ENCODE measurements around the gene KSR1. TPM values are rescaled to one million over a fixed set of nuclear protein-coding genes. Genes with fewer than 3 reads are reported as not detected.

The KSR1 gene
- polyA plus RNA-seq, 1 of the 3 experiments (the other 2 are of a cell fraction): 7.5 TPM

GRCh38 chr17:27518545-27519521 is 62.6 kb downstream of the KSR1 start:
- Histone ChIP-seq H3K27me3 (ENCODE audit: insufficient read depth) (no peaks in the 10 kb centered on the region), H4K20me1 (ENCODE audit: insufficient read depth) (no peaks in the 10 kb centered on the region), H3K9ac (no peak overlapping the region), H3K27ac (ENCODE audit: low read depth in 2 of 2, low read length in 1 of 2) (no peak overlapping the region), H3K4me3 (ENCODE audit: low read depth in 2 of 2, low read length in 1 of 2) (no peak overlapping the region), H3K4me1 (ENCODE audit: control insufficient read depth in 1 of 2, insufficient read depth in 2 of 2, low read depth in 1 of 2, low read length in 1 of 2) (peaks cover 0 to 17% of the 10 kb centered on the region in 2 experiments; a peak in 1 of 4 replicates), H3K4me2 (no peak overlapping the region), H3K36me3 (replicated peaks in 1 of 2; ENCODE audit: control insufficient read depth in 1 of 2, insufficient read depth in 2 of 2, low read length in 1 of 2) (no peaks in the 10 kb centered on the region), H3F3A (replicated peaks; ENCODE audit: insufficient read depth) (no peaks in the 10 kb centered on the region), H3K79me2 (ENCODE audit: insufficient read depth) (no peaks in the 10 kb centered on the region), H3K9me2 (no peaks in the 10 kb centered on the region), H2AFZ (ENCODE audit: low read depth) (no peak overlapping the region), H3K9me3 (no peaks in the 10 kb centered on the region)
- DNase-seq: no peak
- 86% methylated on average over 13 of the region's 13 CpGs for WGBS (ENCODE audit: low lambda C conversion rate)
- ChIA-PET POLR2A (no interaction called here), CTCF (interaction anchor here (3.4 kb wide), 1 partner anchor 84 kb away, joined by 10 read pairs; no protein-coding TSS in a partner anchor)
- TF ChIP-seq GATA2 (CRISPR knock-in tag; IDR thresholded peaks at IDR 0.05) (no peak), GABPA (IDR thresholded peaks at IDR 0.05; ENCODE audit: low read depth) (no peak), RCOR1 (IDR thresholded peaks at IDR 0.05; ENCODE audit: low read length) (no peak), CHD2 (IDR thresholded peaks at IDR 0.05; ENCODE audit: low read length, partially characterized antibody) (no peak)

DNA sequence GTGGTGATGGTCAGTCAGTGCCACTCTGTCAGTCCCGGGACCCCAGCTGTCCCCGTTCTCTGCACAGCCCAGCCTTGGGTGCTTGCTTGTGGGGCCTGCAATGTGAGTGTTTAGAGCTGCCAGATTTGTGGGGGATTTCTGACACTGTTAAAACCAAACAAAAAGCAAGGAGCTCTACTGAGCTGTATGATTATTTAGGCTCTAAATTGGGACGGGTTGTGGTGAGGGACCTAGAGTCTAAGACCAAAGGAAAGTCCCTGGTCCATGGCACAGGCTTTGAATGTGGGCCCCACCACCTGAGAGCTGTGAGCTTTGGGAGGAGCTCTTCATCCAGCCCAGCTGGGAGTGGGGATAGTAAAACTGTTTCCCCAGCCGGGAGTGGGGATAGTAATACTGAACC is 63.3 kb downstream of the KSR1 start:
- no peaks in the 10 kb centered on the region for H3K36me3 ChIP-seq (replicated peaks in 1 of 2; ENCODE audit: control insufficient read depth in 1 of 2, insufficient read depth in 2 of 2, low read length in 1 of 2)
- H3K4me2 ChIP-seq: no peak overlapping the region
- no peaks in the 10 kb centered on the region for H4K20me1 ChIP-seq (ENCODE audit: insufficient read depth)
- TF ChIP-seq, protein P1, sequence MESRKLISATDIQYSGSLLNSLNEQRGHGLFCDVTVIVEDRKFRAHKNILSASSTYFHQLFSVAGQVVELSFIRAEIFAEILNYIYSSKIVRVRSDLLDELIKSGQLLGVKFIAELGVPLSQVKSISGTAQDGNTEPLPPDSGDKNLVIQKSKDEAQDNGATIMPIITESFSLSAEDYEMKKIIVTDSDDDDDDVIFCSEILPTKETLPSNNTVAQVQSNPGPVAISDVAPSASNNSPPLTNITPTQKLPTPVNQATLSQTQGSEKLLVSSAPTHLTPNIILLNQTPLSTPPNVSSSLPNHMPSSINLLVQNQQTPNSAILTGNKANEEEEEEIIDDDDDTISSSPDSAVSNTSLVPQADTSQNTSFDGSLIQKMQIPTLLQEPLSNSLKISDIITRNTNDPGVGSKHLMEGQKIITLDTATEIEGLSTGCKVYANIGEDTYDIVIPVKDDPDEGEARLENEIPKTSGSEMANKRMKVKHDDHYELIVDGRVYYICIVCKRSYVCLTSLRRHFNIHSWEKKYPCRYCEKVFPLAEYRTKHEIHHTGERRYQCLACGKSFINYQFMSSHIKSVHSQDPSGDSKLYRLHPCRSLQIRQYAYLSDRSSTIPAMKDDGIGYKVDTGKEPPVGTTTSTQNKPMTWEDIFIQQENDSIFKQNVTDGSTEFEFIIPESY (IDR thresholded peaks at IDR 0.05; ENCODE audit: borderline replicate concordance, low read depth): no peak
- no peak for TF ChIP-seq TEAD4 (IDR thresholded peaks at IDR 0.05; ENCODE audit: borderline replicate concordance, insufficient read depth)
- no peak for TF ChIP-seq RCOR1 (IDR thresholded peaks at IDR 0.05; ENCODE audit: low read length)
- H3F3A ChIP-seq (replicated peaks; ENCODE audit: insufficient read depth): no peaks in the 10 kb centered on the region
- no peak overlapping the region for H3K4me3 ChIP-seq (ENCODE audit: low read depth in 2 of 2, low read length in 1 of 2)
- ChIA-PET POLR2A (no interaction called here), CTCF (interaction anchor here (1.6 to 3.4 kb wide), 2 partner anchors 12 to 83 kb away, joined by 3 to 10 read pairs; no protein-coding TSS in a partner anchor)
- no peak for DNase-seq
- 83% methylated on average over 4 of the region's 4 CpGs for whole genome bisulfite sequencing (ENCODE audit: low lambda C conversion rate)
- H3K27me3 ChIP-seq (ENCODE audit: insufficient read depth): no peaks in the 10 kb centered on the region
- H3K27ac ChIP-seq (ENCODE audit: low read depth in 2 of 2, low read length in 1 of 2): no peak overlapping the region
- H2AFZ ChIP-seq (ENCODE audit: low read depth): no peak overlapping the region
- H3K9me2 ChIP-seq: no peaks in the 10 kb centered on the region
- H3K4me1 ChIP-seq (ENCODE audit: control insufficient read depth in 1 of 2, insufficient read depth in 2 of 2, low read depth in 1 of 2, low read length in 1 of 2): peaks cover 0 to 17% of the 10 kb centered on the region in 2 experiments; a peak in 1 of 4 replicates
- no peak overlapping the region for H3K9ac ChIP-seq
- no peaks in the 10 kb centered on the region for H3K9me3 ChIP-seq
- H3K79me2 ChIP-seq (ENCODE audit: insufficient read depth): no peaks in the 10 kb centered on the region
